Ovary (tissue), 3 donors: Measurements from ENCODE around the gene GDF11.

Experiments
- EP300 ChIP-seq: sonication (generic); formaldehyde crosslinking; IDR thresholded peaks from one replicate; pipeline ENCODE4 v1.6.1; 2017; ENCODE audit warnings: antibody characterized with exemption
- POLR2A ChIP-seq: fragments of 450-650 bp; IDR thresholded peaks from one replicate; pipeline ENCODE4 v1.6.1; 2017; ENCODE audit warnings: antibody characterized with exemption, mild to moderate bottlenecking, moderate library complexity
- TF ChIP-seq, protein P1 (sequence below), 3 donors: fragments of 450-650 bp in 2 of 3; fragments of 200-600 bp in 1 of 3; IDR thresholded peaks; one replicate each; pipeline versions ENCODE4 v1.5.1 to v1.8.0; 2016 to 2022; ENCODE audit warnings: antibody characterized with exemption in 3 of 3, mild to moderate bottlenecking in 1 of 3
- donor health status: DM: no; HTN: no; CAD: no.

GRCh38 chr12:55707219-55707671, 35.7 kb upstream of the GDF11 start:
- TF ChIP-seq, protein P1, sequence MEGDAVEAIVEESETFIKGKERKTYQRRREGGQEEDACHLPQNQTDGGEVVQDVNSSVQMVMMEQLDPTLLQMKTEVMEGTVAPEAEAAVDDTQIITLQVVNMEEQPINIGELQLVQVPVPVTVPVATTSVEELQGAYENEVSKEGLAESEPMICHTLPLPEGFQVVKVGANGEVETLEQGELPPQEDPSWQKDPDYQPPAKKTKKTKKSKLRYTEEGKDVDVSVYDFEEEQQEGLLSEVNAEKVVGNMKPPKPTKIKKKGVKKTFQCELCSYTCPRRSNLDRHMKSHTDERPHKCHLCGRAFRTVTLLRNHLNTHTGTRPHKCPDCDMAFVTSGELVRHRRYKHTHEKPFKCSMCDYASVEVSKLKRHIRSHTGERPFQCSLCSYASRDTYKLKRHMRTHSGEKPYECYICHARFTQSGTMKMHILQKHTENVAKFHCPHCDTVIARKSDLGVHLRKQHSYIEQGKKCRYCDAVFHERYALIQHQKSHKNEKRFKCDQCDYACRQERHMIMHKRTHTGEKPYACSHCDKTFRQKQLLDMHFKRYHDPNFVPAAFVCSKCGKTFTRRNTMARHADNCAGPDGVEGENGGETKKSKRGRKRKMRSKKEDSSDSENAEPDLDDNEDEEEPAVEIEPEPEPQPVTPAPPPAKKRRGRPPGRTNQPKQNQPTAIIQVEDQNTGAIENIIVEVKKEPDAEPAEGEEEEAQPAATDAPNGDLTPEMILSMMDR (IDR thresholded peaks at IDR 0.05) = no peak
- no peak for TF ChIP-seq EP300
- no peak for TF ChIP-seq POLR2A
